PC-3 (cell line): Measurements from ENCODE around the gene PLA2G2C. TPM values are rescaled to one million over a fixed set of nuclear protein-coding genes. Genes with fewer than 3 reads are reported as not detected.

ENCODE experiments used
- ATAC-seq: fragments of 200-7000 bp; cut with Tn5 transposase; 2 replicates; pipeline ENCODE4 v1.9.1; 2020; ENCODE audit warnings: mild to moderate bottlenecking, moderate library complexity
- BruUV-seq: library from RNA; stranded (reverse); fragments of 400-500 nt; replicated peaks from 2 replicates; lab custom pipeline; 2021; lab: Mats Ljungman, UMichigan
- CTCF ChIA-PET: fragments of 300-600 bp; sonication (Branson Sonifier 250); formaldehyde crosslinking; loops from one replicate; lab custom pipeline; 2022; ENCODE audit warnings: antibody characterized with exemption; lab: Charles Lee
- POLR2A ChIA-PET: fragments of 300-600 bp; sonication (Branson Sonifier 250); formaldehyde crosslinking; loops from one replicate; lab custom pipeline; 2022; ENCODE audit warnings: antibody characterized with exemption; ENCODE audit not compliant: unreplicated experiment; lab: Charles Lee
- DNase-seq: peaks from one replicate; pipeline ENCODE4 v3.0.0-alpha.2; 2015
- H2AFZ ChIP-seq: fragments of 300-600 bp; sonication (generic); 2 replicates; pipeline ENCODE4 v1.6.0; 2016; ENCODE audit warnings: antibody characterized with exemption, low read length
- H3F3A ChIP-seq: fragments of 300-600 bp; sonication (generic); one replicate; pipeline ENCODE4 v1.6.0; 2017; ENCODE audit warnings: antibody characterized with exemption, low read length, control low read depth, mild to moderate bottlenecking; ENCODE audit not compliant: unreplicated experiment
- H3K27ac ChIP-seq: fragments of 300-600 bp; sonication (generic); 2 replicates; pipeline ENCODE4 v1.5.1; 2016; ENCODE audit warnings: mild to moderate bottlenecking, low read length
- H3K27me3 ChIP-seq: fragments of 300-600 bp; sonication (generic); 2 replicates; pipeline ENCODE4 v1.6.1; 2016; ENCODE audit warnings: low read length, mixed read lengths
- H3K36me3 ChIP-seq: fragments of 300-600 bp; sonication (generic); 2 replicates; pipeline ENCODE4 v1.6.1; 2016; ENCODE audit warnings: low read depth, mixed run types, low read length, mixed read lengths
- H3K4me1 ChIP-seq: fragments of 300-600 bp; sonication (generic); 2 replicates; pipeline ENCODE4 v1.5.1; 2016; ENCODE audit warnings: low read length; ENCODE audit not compliant: insufficient read depth
- H3K4me2 ChIP-seq: fragments of 300-600 bp; sonication (generic); 2 replicates; pipeline ENCODE4 v1.6.0; 2016; ENCODE audit warnings: low read length
- H3K4me3 ChIP-seq: fragments of 300-600 bp; sonication (generic); 2 replicates; pipeline ENCODE4 v1.5.1; 2016; ENCODE audit warnings: mild to moderate bottlenecking, low read length, mixed read lengths
- H3K79me2 ChIP-seq: fragments of 300-600 bp; sonication (generic); 2 replicates; pipeline ENCODE4 v1.6.1; 2017; ENCODE audit warnings: low read length, mixed read lengths
- H3K9ac ChIP-seq: fragments of 300-600 bp; sonication (generic); 2 replicates; pipeline ENCODE4 v1.6.0; 2016; ENCODE audit warnings: mild to moderate bottlenecking, low read length
- H3K9me2 ChIP-seq: fragments of 300-600 bp; sonication (generic); replicated peaks from 2 replicates; pipeline ENCODE4 v1.6.1; 2016; ENCODE audit warnings: mixed run types, low read length, mixed read lengths
- H3K9me3 ChIP-seq: fragments of 300-600 bp; sonication (generic); 2 replicates; pipeline ENCODE4 v1.6.1; 2016; ENCODE audit warnings: low read length, mixed read lengths
- H4K20me1 ChIP-seq: fragments of 300-600 bp; sonication (generic); 2 replicates; pipeline ENCODE4 v1.6.1; 2016; ENCODE audit warnings: low read length, mixed read lengths
- EZH2 ChIP-seq: fragments of 300-600 bp; sonication (generic); IDR thresholded peaks from one replicate; pipeline ENCODE4 v1.6.1; 2017; ENCODE audit warnings: antibody characterized with exemption, mild to moderate bottlenecking, low read length; ENCODE audit not compliant: unreplicated experiment
- EZH2phosphoT487 ChIP-seq: fragments of 300-600 bp; sonication (generic); IDR thresholded peaks from 2 replicates; pipeline ENCODE4 v1.6.1; 2018; ENCODE audit warnings: mild to moderate bottlenecking, antibody characterized with exemption, low read length, borderline replicate concordance
- intact Hi-C: fragments of 100-400 bp; cut with micrococcal nuclease; formaldehyde crosslinking; loops from 2 replicates; pipeline ENCODE4 v1.9.0; 2023
- total RNA-seq: library from RNA; depleted of rRNA; stranded (reverse); fragments of >200 nt; gene quantifications from 2 replicates; pipeline ENCODE4 v1.2.3, GENCODE V29; 2014
- TF ChIP-seq, protein P1 (sequence below): fragments of 300-600 bp; sonication (generic); conservative IDR thresholded peaks from 2 replicates; pipeline ENCODE4 v1.5.1; 2017; ENCODE audit warnings: antibody characterized with exemption, low read depth, mild to moderate bottlenecking, low read length

PLA2G2C gene
- total RNA-seq, 1 experiment from 2014 or later = not detected

DNA sequence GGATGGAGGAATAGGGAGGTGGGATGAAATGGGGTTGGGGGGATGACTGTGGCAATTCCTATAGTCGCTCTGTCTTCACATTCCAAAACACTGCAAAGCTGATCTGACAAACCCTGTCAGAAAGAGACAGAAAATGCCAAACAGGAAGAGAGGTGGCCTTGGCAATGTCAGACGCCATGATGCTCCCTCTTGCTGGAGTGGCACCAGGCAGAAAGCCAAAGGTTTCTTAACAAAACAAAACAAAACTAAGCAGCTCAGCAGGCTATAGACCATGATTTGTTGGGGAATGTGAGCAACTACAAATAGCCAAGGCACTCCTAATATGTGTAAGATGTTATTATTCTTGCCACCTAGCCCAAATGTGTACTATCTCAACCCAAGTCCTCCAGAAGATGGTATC lies 42.9 kb upstream of the PLA2G2C start:
- H3K27me3 ChIP-seq = no peaks in the 10 kb centered on the region
- intact Hi-C loops = no loop called here
- peaks cover 21% of the 10 kb centered on the region for H3K4me1 ChIP-seq
- DNase-seq = no peak
- TF ChIP-seq EZH2 (no peak), EZH2phosphoT487 (no peak)
- TF ChIP-seq, protein P1, sequence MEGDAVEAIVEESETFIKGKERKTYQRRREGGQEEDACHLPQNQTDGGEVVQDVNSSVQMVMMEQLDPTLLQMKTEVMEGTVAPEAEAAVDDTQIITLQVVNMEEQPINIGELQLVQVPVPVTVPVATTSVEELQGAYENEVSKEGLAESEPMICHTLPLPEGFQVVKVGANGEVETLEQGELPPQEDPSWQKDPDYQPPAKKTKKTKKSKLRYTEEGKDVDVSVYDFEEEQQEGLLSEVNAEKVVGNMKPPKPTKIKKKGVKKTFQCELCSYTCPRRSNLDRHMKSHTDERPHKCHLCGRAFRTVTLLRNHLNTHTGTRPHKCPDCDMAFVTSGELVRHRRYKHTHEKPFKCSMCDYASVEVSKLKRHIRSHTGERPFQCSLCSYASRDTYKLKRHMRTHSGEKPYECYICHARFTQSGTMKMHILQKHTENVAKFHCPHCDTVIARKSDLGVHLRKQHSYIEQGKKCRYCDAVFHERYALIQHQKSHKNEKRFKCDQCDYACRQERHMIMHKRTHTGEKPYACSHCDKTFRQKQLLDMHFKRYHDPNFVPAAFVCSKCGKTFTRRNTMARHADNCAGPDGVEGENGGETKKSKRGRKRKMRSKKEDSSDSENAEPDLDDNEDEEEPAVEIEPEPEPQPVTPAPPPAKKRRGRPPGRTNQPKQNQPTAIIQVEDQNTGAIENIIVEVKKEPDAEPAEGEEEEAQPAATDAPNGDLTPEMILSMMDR = no peak
- no peak overlapping the region for H3K27ac ChIP-seq
- no peak overlapping the region for H3K4me2 ChIP-seq
- H3K9me3 ChIP-seq = no peaks in the 10 kb centered on the region
- H4K20me1 ChIP-seq = no peaks in the 10 kb centered on the region
- no peak for ATAC-seq
- H3K79me2 ChIP-seq = no peaks in the 10 kb centered on the region
- no peak overlapping the region for H3K4me3 ChIP-seq
- H3K9ac ChIP-seq = no peak overlapping the region
- BruUV-seq = no TSS peak
- H2AFZ ChIP-seq = no peak overlapping the region
- H3K36me3 ChIP-seq = no peaks in the 10 kb centered on the region
- H3F3A ChIP-seq = no peaks in the 10 kb centered on the region
- CTCF ChIA-PET = no interaction called here
- no peaks in the 10 kb centered on the region for H3K9me2 ChIP-seq
- POLR2A ChIA-PET = no interaction called here

DNA sequence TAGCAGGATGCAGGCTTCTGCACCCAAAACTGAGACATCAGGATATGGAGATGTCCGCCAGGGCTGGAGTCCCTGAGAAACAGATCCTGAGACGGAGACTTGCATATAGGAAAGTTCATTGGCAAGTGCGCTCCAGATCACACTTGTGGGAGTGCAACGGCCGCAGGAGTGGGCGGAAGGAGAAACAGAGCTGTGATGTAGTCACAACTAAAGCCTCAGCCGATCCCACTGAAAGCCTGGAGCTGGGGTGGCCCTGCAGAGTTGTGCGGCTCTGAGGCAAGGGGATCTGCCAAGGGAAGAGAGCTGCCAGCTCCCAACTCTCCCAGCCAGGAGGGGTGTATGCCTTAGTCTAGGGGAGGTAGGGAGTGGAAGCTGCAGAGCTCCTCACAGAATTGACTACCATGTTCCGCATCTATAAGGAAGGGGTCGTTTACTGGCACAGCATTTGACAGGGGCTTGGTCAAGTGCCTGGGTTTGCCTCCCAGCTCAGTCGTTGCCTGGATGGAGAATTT lies 42.1 kb upstream of the PLA2G2C start:
- no peak for TF ChIP-seq EZH2phosphoT487
- TF ChIP-seq, protein P1 = no peak
- no peak for TF ChIP-seq EZH2
- ChIA-PET CTCF (no interaction called here), POLR2A (no interaction called here)

DNA sequence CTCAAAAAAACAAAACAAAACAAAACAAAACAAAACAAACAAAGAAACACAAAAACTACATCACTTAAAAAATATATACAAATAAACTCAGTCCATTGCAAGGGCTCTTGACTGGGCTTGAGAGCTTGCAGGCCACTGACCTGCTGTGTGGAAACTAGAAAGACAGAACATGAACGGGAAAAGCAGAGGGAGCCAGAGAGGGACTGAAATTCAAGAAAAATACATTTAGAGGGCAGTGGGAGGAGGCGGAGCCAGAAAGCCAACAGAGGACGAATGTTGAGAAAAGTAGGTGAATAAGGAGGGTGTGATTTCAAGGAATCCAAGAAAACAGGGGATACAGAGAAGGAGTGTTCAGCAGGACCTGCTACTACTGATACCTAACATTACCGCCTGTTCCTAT lies 41.4 kb upstream of the PLA2G2C start:
- TF ChIP-seq EZH2phosphoT487 (no peak), EZH2 (no peak)
- TF ChIP-seq, protein P1 = no peak
- Histone ChIP-seq H3K36me3 (no peaks in the 10 kb centered on the region), H3K9me3 (no peaks in the 10 kb centered on the region), H3K27me3 (no peaks in the 10 kb centered on the region), H3K4me2 (no peak overlapping the region), H3K4me3 (no peak overlapping the region), H3K9ac (no peak overlapping the region), H3K9me2 (no peaks in the 10 kb centered on the region), H3F3A (no peaks in the 10 kb centered on the region), H2AFZ (no peak overlapping the region), H3K27ac (no peak overlapping the region), H3K4me1 (peaks cover 7% of the 10 kb centered on the region), H3K79me2 (no peaks in the 10 kb centered on the region), H4K20me1 (no peaks in the 10 kb centered on the region)
- ChIA-PET CTCF (no interaction called here), POLR2A (no interaction called here)
- DNase-seq (no peak), ATAC-seq (no peak)
- intact Hi-C loops = no loop called here
- no TSS peak for BruUV-seq

More for the DNA sequence above, 42.1 kb upstream of the PLA2G2C start:
- Histone ChIP-seq H3K79me2 (no peaks in the 10 kb centered on the region), H3K9ac (no peak overlapping the region), H3K9me2 (no peaks in the 10 kb centered on the region), H3K4me1 (peaks cover 13% of the 10 kb centered on the region), H3K9me3 (no peaks in the 10 kb centered on the region), H3K27ac (no peak overlapping the region), H4K20me1 (no peaks in the 10 kb centered on the region), H2AFZ (no peak overlapping the region), H3K4me2 (no peak overlapping the region), H3F3A (no peaks in the 10 kb centered on the region), H3K27me3 (no peaks in the 10 kb centered on the region), H3K36me3 (no peaks in the 10 kb centered on the region), H3K4me3 (no peak overlapping the region)
- intact Hi-C loops = no loop called here
- no TSS peak for BruUV-seq
- no peak for ATAC-seq
- DNase-seq = no peak
